Heart right ventricle (tissue), 16 donors: ENCODE measurements around the gene KCNJ14. TPM values are rescaled to one million over a fixed set of nuclear protein-coding genes. Genes with fewer than 3 reads are reported as not detected.

ENCODE experiments used
- ATAC-seq, 8 donors: fragments of 200-7000 bp; cut with Tn5 transposase; one replicate each; pipeline ENCODE4 v1.9.1; 2020; ENCODE audit warnings: mild to moderate bottlenecking in 8 of 8, moderate library complexity in 8 of 8, moderate number of reproducible peaks in 1 of 8
- DNase-seq, 2 donors: peaks; one replicate each; pipeline ENCODE4 v3.0.0-alpha.2; 2020
- H3K27ac ChIP-seq, 10 donors: fragments of 200-600 bp; sonication (generic) in 2 of 10; one replicate each; pipeline versions ENCODE4 v1.5.0 to v1.8.0; 2020 to 2022; ENCODE audit warnings: mild to moderate bottlenecking in 3 of 10
- H3K27me3 ChIP-seq, 7 donors: fragments of 200-600 bp; one replicate each; pipeline ENCODE4 v1.8.0; 2021 to 2022; ENCODE audit warnings: mild to moderate bottlenecking in 2 of 7
- H3K36me3 ChIP-seq, 9 donors: fragments of 200-600 bp; sonication (generic) in 1 of 9; one replicate each; pipeline versions ENCODE4 v1.5.0 to v1.8.0; 2020 to 2022; ENCODE audit warnings: mild to moderate bottlenecking in 2 of 9
- H3K4me1 ChIP-seq, 9 donors: fragments of 200-600 bp; sonication (generic) in 1 of 9; one replicate each; pipeline versions ENCODE4 v1.5.0 to v1.8.0; 2020 to 2022; ENCODE audit warnings: mild to moderate bottlenecking in 4 of 9
- H3K4me3 ChIP-seq, 10 donors: fragments of 200-600 bp; sonication (generic) in 2 of 10; one replicate each; pipeline versions ENCODE4 v1.5.0 to v1.8.0; 2020 to 2022; ENCODE audit warnings: mild to moderate bottlenecking in 7 of 10, moderate library complexity in 2 of 10
- H3K9me3 ChIP-seq, 11 donors: fragments of 200-600 bp in 10 of 11; sonication (generic) in 2 of 11; one replicate each; pipeline versions ENCODE4 v1.5.0 to v1.8.0; 2013 to 2022; ENCODE audit warnings: mild to moderate bottlenecking in 2 of 11, control low read depth in 1 of 11, moderate library complexity in 1 of 11
- WGBS, 2 donors: extraction: QIAGEN DNeasy Blood & Tissue Kit; methylation state at CpG; one replicate each; pipeline ENCODE4 v1.1.7; 2013; ENCODE audit warnings: inconsistent platforms in 1 of 2; 5-methylcytosine and 5-hydroxymethylcytosine counted together
- intact Hi-C, 10 donors: fragments of 100-400 bp; cut with DNase I; formaldehyde crosslinking; loops; one replicate each; pipeline versions ENCODE4 v1.11.1 to v1.14.2; 2022
- polyA plus RNA-seq, 2 donors: library from polyadenylated mRNA; stranded (reverse); fragments of 200-250 nt; gene quantifications; one replicate each; pipeline ENCODE4 v1.2.3, GENCODE V29; 2013
- total RNA-seq, 10 donors: library from RNA; stranded (reverse); fragmentation: NEBNext Ultra II Directional in 3 of 10; extraction: Animal tissue kit (Norgen Biotek cat#: 25700) in 3 of 10; gene quantifications; one replicate each; pipeline versions ENCODE4 v1.2.1 to v1.2.4, GENCODE V29; 2021 to 2023
- TF ChIP-seq, protein P1 (sequence below), 9 donors: fragments of 200-600 bp; sonication (generic) in 2 of 9; IDR thresholded peaks; one replicate each; pipeline versions ENCODE4 v1.5.0 to v1.8.0; 2021 to 2022; ENCODE audit warnings: antibody characterized with exemption in 9 of 9, mild to moderate bottlenecking in 5 of 9, moderate library complexity in 1 of 9
- donor health status: Arrhythmogenic right ventricular cardiomyopathy.
- donor health status: ischemic (EF 13 %, LVEDD 7.1; RV severe dilation, severe dysfunction).
- donor health status: healthy with polysubstance abuse.
- donor health status: DM: no; HTN: yes; CAD: no.
- donor health status: DM: no; HTN: no; CAD: no.
- donor health status: ischemic (EF 25% LVEDD 6.9; RV normal size, moderate dysfunction).
- donor health status: ischemic (EF 25% LVEDD 5.7; RV mildly dilated, moderate dysfunction).
- donor health status: healthy.
- donor health status: DM: yes; HTN: yes; CAD: no.
- donor health status: Ischemic cardiomyopathy.
- donor health status: ischemic (EF 35%, LVEDD 5.7; RV mildly dilated, moderate dysfunction).
- donor health status: nonischemic (EF 11% LVEDD 7.7; RV severe dilation, severe dysfunction).
- donor health status: DM: yes; HTN: yes; CAD: no.
- donor health status: PGD.
- donor health status: ischemic (EF 29% LVEDD 5.4; RV normal size, mild dysfunction).
- donor health status: nonischemic (EF 23%, LVEDD 6.1; RV moderate dilation, normal function).

The KCNJ14 gene
- total and polyA plus RNA-seq, 12 donors: 0.13 to 0.52 (median 0.30) TPM

DNA sequence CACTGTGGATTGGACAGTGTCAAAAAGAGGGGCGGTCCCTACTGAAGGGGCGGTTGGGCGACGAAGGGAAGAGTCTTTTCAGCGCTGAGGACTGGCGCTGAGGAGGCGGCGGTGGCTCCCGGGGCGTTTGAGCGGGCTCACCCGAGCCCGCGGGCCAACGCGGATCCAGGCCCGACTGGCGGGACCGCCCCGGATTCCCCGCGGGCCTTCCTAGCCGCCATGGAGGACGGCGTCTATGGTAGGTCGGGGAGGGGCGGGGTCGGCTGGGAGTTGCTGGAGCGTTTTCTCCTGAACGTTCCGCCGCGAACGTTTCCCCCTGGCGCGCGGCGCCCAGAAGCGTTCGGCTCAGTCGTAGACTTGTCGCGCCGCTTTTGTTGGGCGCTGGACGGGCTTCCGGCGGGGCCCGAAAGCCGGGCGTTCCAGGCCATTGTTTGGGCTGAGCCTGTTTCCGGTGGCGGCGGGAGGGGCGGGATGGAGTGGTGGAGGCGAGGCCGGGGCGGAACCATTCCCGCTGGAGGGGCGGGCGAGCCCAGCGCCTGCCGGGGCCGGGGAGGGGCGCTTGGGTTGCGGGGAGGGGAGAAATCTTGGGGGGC lies 14.0 kb downstream of the KCNJ14 start, which contains the start of gene CYTH2:
TSS of gene CYTH2 (plus strand) at position 81 of the 593 bp plus-strand sequence. CDS start at position 220, 139 bp downstream.
- no peaks in the 10 kb centered on the region for H3K9me3 ChIP-seq
- H3K36me3 ChIP-seq: peaks cover 0 to 43% (median 42%) of the 10 kb centered on the region in 9 donors
- peak; percentile 91 to 94 for DNase-seq
- peaks cover 7 to 36% (median 15%) of the 10 kb centered on the region in 9 donors for H3K4me1 ChIP-seq
- peak within 1 kb of the TSS; percentile 97 to 100 (median 99) for H3K27ac ChIP-seq
- no peaks in the 10 kb centered on the region for H3K27me3 ChIP-seq
- intact Hi-C loops: loop anchor here in 2 of 10 donors (1.0 to 2.0 kb wide), 3 partner anchors 24 to 107 kb away; partner anchors contain the start of genes KDELR1 (in 1 of the 2) and TMEM143 (in 1 of the 2)
- TF ChIP-seq, protein P1, sequence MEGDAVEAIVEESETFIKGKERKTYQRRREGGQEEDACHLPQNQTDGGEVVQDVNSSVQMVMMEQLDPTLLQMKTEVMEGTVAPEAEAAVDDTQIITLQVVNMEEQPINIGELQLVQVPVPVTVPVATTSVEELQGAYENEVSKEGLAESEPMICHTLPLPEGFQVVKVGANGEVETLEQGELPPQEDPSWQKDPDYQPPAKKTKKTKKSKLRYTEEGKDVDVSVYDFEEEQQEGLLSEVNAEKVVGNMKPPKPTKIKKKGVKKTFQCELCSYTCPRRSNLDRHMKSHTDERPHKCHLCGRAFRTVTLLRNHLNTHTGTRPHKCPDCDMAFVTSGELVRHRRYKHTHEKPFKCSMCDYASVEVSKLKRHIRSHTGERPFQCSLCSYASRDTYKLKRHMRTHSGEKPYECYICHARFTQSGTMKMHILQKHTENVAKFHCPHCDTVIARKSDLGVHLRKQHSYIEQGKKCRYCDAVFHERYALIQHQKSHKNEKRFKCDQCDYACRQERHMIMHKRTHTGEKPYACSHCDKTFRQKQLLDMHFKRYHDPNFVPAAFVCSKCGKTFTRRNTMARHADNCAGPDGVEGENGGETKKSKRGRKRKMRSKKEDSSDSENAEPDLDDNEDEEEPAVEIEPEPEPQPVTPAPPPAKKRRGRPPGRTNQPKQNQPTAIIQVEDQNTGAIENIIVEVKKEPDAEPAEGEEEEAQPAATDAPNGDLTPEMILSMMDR (IDR thresholded peaks at IDR 0.05): peak in 1 of 9 donors; percentile 20
- H3K4me3 ChIP-seq: peak within 1 kb of the TSS; percentile 82 to 98 (median 90)
- peak; percentile 76 to 87 (median 81) for ATAC-seq
- WGBS, 2 donors: 0 to 1% methylated on average over 47 to 65 of the region's 66 CpGs

DNA sequence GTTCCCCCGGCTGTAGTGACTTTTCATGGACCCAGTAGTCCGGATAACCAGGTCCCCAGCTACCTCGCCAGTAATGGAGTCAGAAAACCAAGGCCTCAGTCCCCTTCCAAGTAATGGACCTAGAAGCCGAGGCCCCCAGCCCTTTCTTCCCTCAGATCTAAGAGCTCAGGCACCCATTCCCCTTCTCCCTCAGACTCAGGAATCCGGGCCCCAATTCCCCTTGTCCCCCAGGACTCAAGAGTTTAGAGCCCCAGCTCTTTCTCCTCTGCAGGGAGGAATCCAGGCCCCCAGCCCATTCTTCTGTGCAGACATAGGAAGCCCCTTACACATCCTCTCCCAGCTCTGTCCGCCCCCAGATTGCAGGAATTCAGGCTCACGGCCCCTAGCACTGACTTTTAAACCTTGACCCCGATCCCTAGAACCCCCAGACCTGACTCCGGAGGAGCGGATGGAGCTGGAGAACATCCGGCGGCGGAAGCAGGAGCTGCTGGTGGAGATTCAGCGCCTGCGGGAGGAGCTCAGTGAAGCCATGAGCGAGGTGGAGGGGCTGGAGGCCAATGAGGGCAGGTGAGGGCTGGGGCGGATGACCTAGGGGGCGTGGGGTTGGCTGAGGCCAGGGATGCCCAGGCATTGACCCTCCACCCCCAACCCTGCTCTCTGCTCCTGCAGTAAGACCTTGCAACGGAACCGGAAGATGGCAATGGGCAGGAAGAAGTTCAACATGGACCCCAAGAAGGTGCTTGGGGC lies 14.7 kb downstream of the KCNJ14 start:
- DNase-seq (no peak), ATAC-seq (no peak)
- TF ChIP-seq, protein P1 (IDR thresholded peaks at IDR 0.05): no peak
- Histone ChIP-seq H3K27ac (peak overlapping the region; percentile 97 to 100 (median 99)), H3K36me3 (peaks cover 0 to 51% (median 49%) of the 10 kb centered on the region in 9 donors), H3K9me3 (no peaks in the 10 kb centered on the region), H3K27me3 (no peaks in the 10 kb centered on the region), H3K4me1 (peaks cover 7 to 36% (median 15%) of the 10 kb centered on the region in 9 donors), H3K4me3 (peak overlapping the region; percentile 82 to 98 (median 90))
- intact Hi-C loops: loop anchor here in 2 of 10 donors (1.0 to 10.0 kb wide), 4 partner anchors 23 to 485 kb away; partner anchors contain the start of genes BAX (in 1 of the 2), KDELR1 (in 1 of the 2) and TMEM143 (in 1 of the 2)
- WGBS, 2 donors: 43 to 48% methylated on average over 20 of the region's 20 CpGs

DNA sequence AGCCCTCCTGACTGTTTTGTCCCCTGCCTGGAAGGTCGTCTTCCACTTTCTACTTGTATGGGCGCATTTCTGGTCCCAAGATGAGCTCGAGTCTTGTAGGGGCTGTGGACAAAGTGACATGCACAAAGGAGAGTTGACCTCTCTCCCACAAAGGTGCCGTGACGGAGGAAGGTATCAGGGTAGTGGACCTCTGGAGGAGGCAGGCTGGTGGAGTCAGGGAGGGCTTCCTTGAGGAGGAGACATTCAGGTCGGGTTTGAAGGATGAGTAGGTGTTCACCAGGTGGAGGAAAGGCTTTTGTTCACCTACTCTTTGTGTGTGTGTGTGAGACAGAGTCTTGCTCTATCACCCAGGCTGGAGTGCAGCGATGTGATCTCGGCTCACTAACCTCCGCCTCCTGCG lies 15.5 kb downstream of the KCNJ14 start:
- intact Hi-C loops: loop anchor here in 1 of 10 donors (10.0 kb wide), 1 partner anchor 484 kb away; the partner anchor contains the start of gene BAX
- TF ChIP-seq, protein P1 (IDR thresholded peaks at IDR 0.05): no peak
- 90 to 94% methylated on average over 10 of the region's 10 CpGs for WGBS, 2 donors
- H3K27ac ChIP-seq: no peak overlapping the region
- H3K9me3 ChIP-seq: no peaks in the 10 kb centered on the region
- H3K27me3 ChIP-seq: no peaks in the 10 kb centered on the region
- H3K36me3 ChIP-seq: peaks cover 0 to 58% (median 57%) of the 10 kb centered on the region in 9 donors
- DNase-seq: no peak
- H3K4me3 ChIP-seq: peak overlapping the region in 3 of 10 donors; percentile 91 to 98 (median 91)
- no peak for ATAC-seq
- H3K4me1 ChIP-seq: peaks cover 7 to 36% (median 15%) of the 10 kb centered on the region in 9 donors

DNA sequence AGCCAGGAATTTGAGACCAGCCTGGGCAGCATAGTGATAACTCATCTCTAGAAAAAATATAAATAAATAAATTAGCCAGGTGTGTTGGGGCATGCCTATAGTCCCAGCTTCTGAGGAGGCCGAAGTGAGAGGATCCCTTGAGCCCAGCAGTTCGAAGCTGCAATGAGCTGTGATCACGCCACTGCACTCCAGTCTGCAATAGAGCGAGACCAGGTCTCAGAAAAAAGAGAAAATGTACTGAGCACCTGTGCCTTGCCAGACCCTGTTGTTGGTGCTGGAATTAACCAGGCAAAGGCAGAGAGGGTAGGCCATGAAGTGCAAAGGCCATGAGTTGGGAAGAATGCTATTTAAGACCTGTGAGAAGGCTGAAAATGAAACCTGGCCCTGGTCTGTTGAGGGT lies 16.5 kb downstream of the KCNJ14 start:
- DNase-seq: no peak
- intact Hi-C loops: loop anchor here in 1 of 10 donors (10.0 kb wide), 1 partner anchor 483 kb away; the partner anchor contains the start of gene BAX

More for the DNA sequence above, 16.5 kb downstream of the KCNJ14 start:
- TF ChIP-seq, protein P1 (IDR thresholded peaks at IDR 0.05): no peak
- peaks cover 0 to 68% (median 65%) of the 10 kb centered on the region in 9 donors for H3K36me3 ChIP-seq
- no peak overlapping the region for H3K27ac ChIP-seq
- ATAC-seq: no peak
- no peaks in the 10 kb centered on the region for H3K9me3 ChIP-seq
- H3K4me1 ChIP-seq: peaks cover 7 to 36% (median 15%) of the 10 kb centered on the region in 9 donors
- no peaks in the 10 kb centered on the region for H3K27me3 ChIP-seq
- no peak overlapping the region for H3K4me3 ChIP-seq
- WGBS, 2 donors: 95 to 96% methylated on average over 4 of the region's 4 CpGs
